ENCODE data around the gene TIFAB. TPM values are rescaled to one million over a fixed set of nuclear protein-coding genes. Genes with fewer than 3 reads are reported as not detected.

Gene TIFAB
- total RNA-seq, 1 experiment from 2014 or later = not detected

- no peak for DNase-seq (ENCODE audit: low read depth, low spot score)
- in situ Hi-C loops (cut with HindIII; ENCODE audit: low pct_unique_long_range_greater_than_20kb, low sequenced_read_pairs) = loop anchor here (25.0 kb wide), 1 partner anchor 386 kb away; the partner anchor contains the start of gene SLC25A48
These were observed 1.2 kb downstream of the TIFAB start for GRCh38 chr5:135450952-135451351.

GRCh38 chr5:135450336-135450735 is 1.8 kb downstream of the TIFAB start:
- in situ Hi-C loops (cut with HindIII; ENCODE audit: low pct_unique_long_range_greater_than_20kb, low sequenced_read_pairs) = loop anchor here (25.0 kb wide), 1 partner anchor 387 kb away; the partner anchor contains the start of gene SLC25A48
- DNase-seq (ENCODE audit: low read depth, low spot score) = peak; percentile 22

GRCh38 chr5:135449644-135450043 is 2.5 kb downstream of the TIFAB start:
- in situ Hi-C loops (cut with HindIII; ENCODE audit: low pct_unique_long_range_greater_than_20kb, low sequenced_read_pairs) = loop anchor here (25.0 kb wide), 1 partner anchor 388 kb away; the partner anchor contains the start of gene SLC25A48

GRCh38 chr5:135448791-135449507 is 3.2 kb downstream of the TIFAB start:
- in situ Hi-C loops (cut with HindIII; ENCODE audit: low pct_unique_long_range_greater_than_20kb, low sequenced_read_pairs) = no loop called here
- no peak for DNase-seq (ENCODE audit: low read depth, low spot score)

More at GRCh38 chr5:135449644-135450043, 2.5 kb downstream of the TIFAB start:
- no peak for DNase-seq (ENCODE audit: low read depth, low spot score)

GRCh38 chr5:135448071-135448739 is 3.9 kb downstream of the TIFAB start:
- DNase-seq (ENCODE audit: low read depth, low spot score) = no peak
- in situ Hi-C loops (cut with HindIII; ENCODE audit: low pct_unique_long_range_greater_than_20kb, low sequenced_read_pairs) = no loop called here

- in situ Hi-C loops (cut with HindIII; ENCODE audit: low pct_unique_long_range_greater_than_20kb, low sequenced_read_pairs) = no loop called here
- no peak for DNase-seq (ENCODE audit: low read depth, low spot score)
These were observed 4.7 kb downstream of the TIFAB start, which contains the start of gene DCANP1 for GRCh38 chr5:135447298-135447929. Gene DCANP1, minus strand, starts transcription at chr5:135447348. Its CDS starts 240 bp downstream, at chr5:135447108.

- in situ Hi-C loops (cut with HindIII; ENCODE audit: low pct_unique_long_range_greater_than_20kb, low sequenced_read_pairs) = no loop called here
- DNase-seq (ENCODE audit: low read depth, low spot score) = no peak
These were observed 5.5 kb downstream of the TIFAB start for GRCh38 chr5:135446615-135447014.

GRCh38 chr5:135446206-135446605 is 5.9 kb downstream of the TIFAB start:
- no peak for DNase-seq (ENCODE audit: low read depth, low spot score)
- in situ Hi-C loops (cut with HindIII; ENCODE audit: low pct_unique_long_range_greater_than_20kb, low sequenced_read_pairs) = no loop called here

- no peak for DNase-seq (ENCODE audit: low read depth, low spot score)
- in situ Hi-C loops (cut with HindIII; ENCODE audit: low pct_unique_long_range_greater_than_20kb, low sequenced_read_pairs) = no loop called here
These were observed 6.7 kb downstream of the TIFAB start for GRCh38 chr5:135445306-135445985.

GRCh38 chr5:135444881-135445280 is 7.3 kb downstream of the TIFAB start:
- in situ Hi-C loops (cut with HindIII; ENCODE audit: low pct_unique_long_range_greater_than_20kb, low sequenced_read_pairs) = no loop called here

GRCh38 chr5:135444360-135444759 is 7.8 kb downstream of the TIFAB start:
- DNase-seq (ENCODE audit: low read depth, low spot score) = no peak

More at GRCh38 chr5:135444881-135445280, 7.3 kb downstream of the TIFAB start:
- no peak for DNase-seq (ENCODE audit: low read depth, low spot score)

GRCh38 chr5:135443161-135443960 is 8.8 kb downstream of the TIFAB start:
- no peak for DNase-seq (ENCODE audit: low read depth, low spot score)
- in situ Hi-C loops (cut with HindIII; ENCODE audit: low pct_unique_long_range_greater_than_20kb, low sequenced_read_pairs) = no loop called here

More at GRCh38 chr5:135444360-135444759, 7.8 kb downstream of the TIFAB start:
- in situ Hi-C loops (cut with HindIII; ENCODE audit: low pct_unique_long_range_greater_than_20kb, low sequenced_read_pairs) = no loop called here

GRCh38 chr5:135442431-135443160 is 9.6 kb downstream of the TIFAB start:
- in situ Hi-C loops (cut with HindIII; ENCODE audit: low pct_unique_long_range_greater_than_20kb, low sequenced_read_pairs) = no loop called here
- no peak for DNase-seq (ENCODE audit: low read depth, low spot score)

GRCh38 chr5:135441919-135442318 is 10.2 kb downstream of the TIFAB start:
- DNase-seq (ENCODE audit: low read depth, low spot score) = no peak
- in situ Hi-C loops (cut with HindIII; ENCODE audit: low pct_unique_long_range_greater_than_20kb, low sequenced_read_pairs) = no loop called here

GRCh38 chr5:135441350-135441831 is 10.8 kb downstream of the TIFAB start:
- in situ Hi-C loops (cut with HindIII; ENCODE audit: low pct_unique_long_range_greater_than_20kb, low sequenced_read_pairs) = no loop called here
- DNase-seq (ENCODE audit: low read depth, low spot score) = no peak

GRCh38 chr5:135440916-135441315 is 11.2 kb downstream of the TIFAB start:
- DNase-seq (ENCODE audit: low read depth, low spot score) = no peak
- in situ Hi-C loops (cut with HindIII; ENCODE audit: low pct_unique_long_range_greater_than_20kb, low sequenced_read_pairs) = no loop called here

Measured in SK-MEL-5 (cell line).